Measurements from ENCODE around the gene RPTOR.
"Not testable (repeated sequence)": the region's sequence is repeated elsewhere in the genome, so short reads cannot be mapped to it uniquely, and the experiment has no call there.

The RPTOR gene

DNA sequence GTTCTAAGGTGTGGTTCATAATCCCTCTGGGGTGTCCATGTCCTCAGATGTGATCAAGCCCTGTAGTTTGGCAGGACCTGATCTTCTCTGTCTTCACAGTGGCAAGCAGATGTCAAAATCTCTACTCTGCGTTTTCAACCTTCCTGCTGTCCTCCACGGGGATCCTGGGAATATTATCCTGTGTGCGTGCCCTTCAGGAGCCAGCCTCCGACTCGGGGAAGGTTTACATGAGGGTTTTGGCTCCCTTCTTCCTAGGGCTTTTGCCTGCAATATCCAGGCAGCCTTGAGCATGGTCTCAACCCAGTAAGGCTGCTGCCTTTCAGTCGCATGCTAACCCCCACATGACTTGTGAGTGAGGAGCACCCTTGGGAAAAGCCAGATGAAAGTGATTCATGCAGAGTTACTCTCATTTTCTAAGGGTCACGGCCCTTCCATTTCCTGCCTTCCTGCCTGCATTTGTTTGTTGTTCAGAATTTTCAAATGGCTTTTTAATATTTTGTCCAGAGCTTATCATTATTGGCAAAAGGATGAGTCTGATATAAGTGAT, 244.8 kb downstream of the RPTOR start:
- peak in 1 of 2 experiments; percentile 51 for DNase-seq

DNA sequence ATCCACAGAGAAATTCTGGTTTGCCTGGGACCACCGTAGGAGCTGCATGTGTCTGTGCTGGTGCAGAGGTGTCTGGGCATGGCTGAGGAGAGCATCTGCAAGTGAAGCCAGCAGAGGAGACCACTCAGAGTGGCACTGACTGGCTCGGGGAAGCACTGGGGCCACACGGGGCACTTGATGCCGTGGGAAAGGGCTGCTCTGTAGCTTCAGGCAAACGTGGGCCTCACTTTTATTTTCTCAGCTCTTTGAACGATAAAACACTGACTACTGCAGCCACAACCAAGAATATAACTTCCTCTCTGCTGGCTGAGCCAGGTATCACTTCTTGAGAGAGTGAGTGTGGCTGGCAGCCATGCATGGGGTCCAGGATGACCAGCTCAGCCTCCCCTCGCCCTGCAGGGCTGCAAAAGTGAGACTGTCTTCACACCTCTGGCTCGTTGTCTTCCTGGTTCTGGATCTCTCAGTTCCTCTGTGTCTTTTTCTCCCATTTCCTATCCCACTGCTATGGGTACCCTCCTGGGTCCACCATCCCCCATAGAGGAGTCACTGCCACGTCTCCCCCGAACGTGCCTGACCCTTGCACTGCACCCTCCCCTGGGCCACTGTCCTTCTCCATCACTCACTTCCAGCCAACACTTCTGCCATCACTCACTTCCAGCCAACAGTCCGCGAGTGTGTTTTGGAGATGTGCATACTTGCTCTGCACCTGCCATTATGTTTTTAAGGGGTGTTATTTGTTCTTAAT, 245.6 kb downstream of the RPTOR start:
- DNase-seq: peak in 1 of 2 experiments; percentile 9

DNA sequence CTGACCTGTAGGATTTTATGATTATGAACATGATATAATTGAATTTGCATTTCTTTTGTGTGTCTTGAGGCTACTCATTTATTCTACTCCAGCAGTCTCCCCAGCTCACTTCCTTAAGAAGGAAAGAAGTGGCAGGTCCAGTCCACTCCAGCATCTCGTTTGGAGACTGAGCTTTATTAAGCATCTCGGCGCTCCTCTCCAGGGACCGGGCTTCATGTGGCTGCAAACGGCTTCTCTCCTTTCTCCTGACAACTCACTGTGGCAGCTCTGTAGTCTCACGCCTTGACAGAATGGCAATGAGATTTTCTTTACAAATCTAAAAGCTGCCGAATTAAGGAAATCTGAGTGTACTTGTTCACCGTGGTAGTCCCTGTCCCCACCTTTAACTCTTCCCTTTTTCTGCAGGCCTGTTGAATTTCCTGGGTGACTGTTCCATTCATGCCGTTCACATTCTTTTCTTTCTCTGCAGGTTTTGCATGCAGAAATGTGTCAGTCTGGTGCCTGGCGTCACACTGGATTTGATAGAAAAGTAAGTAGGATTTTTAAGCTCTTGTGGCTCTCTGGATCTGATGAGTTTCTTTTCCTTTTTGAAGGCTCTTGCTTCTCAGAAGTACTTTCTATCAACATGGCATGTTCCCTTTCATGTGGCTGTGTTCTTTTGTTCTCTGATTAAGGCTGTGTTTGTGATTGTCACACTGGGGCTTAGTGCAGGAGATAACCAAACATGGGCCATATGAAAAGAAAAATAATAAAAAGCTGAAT, 246.5 kb downstream of the RPTOR start:
- no peak for DNase-seq

DNA sequence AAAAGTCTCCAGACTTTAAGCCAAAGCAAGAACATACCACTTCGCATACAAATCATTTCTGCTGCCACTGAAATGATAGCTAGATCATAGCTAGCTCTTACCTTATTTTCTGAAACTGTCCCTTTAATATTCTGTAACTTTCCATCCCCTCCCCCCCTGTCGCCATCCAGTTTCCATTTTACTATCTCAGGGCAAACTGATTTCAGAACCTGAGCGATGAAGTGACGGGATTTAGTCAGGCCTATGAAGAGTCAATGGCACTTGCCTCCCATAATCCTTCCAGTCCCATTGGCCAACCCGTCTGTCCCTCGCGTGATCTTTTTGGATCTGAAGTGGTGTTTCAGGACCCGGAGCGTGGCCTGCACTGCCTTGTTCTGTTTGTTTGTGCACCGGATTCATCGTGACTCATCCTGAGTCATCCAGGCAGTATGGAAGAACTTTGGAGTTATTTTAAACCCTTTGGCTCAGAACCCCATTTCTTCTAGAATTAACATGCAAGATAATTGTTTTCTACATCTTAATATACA, 247.2 kb downstream of the RPTOR start:
- peak; percentile 42 to 59 for DNase-seq

DNA sequence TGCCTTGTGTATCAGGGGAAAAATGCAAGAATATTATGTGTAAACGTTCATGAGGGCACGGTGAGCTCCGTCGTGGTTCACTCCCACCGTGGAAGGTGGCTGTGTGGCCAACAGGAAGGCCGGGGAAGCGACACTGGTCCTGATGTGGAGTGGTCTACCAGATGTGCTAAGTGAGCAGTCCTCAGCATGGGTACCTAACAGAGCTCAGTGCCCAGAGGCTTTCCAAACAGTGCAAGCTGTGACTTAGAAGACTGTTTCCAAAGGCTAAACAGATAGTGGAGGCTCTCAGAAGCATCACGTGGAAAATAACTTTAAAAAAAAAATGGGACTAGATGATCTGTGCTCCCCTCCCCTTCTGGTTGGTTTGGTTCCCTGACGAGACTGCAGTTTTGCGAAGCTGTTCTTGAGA, 247.7 kb downstream of the RPTOR start:
- no peak for DNase-seq

DNA sequence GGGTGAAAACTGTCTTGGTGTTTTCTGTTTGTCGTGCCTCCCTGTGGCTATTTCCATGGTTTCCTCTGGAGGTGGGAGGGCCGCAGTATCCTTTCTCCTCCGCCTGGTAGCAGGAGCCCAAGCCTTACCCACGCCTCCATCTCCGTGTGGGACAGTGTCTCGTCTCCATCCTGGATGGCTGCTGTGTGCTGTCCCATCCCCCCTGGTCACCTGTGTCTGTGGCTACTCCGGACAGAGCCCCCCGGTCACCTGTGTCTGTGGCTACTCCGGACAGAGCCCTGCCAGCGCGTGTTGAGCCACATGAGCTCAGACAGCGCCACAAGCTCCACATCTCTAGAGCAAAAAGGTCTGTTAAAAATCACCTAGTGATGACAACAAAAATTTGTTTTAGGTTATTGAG, 248.8 kb downstream of the RPTOR start:
- no peak for DNase-seq

DNA sequence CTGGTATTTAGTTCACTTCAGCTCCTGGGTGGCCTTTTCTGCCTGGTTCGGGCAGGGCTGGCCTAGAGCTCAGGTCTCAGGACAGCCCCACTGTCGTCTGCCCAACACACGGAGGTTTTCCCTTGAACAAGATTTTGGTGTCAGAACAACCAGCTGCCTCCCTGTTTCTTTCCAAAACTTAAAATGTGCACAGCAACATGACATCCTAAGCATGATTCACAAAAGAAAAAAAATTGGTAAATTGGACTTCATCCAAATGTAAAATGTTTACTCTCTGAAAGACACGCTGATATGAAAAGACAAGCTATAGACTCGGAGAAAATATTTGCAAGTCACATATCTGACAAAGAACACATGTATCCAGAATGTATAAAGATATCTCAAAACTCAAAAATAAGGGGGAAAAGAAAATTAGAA, 249.2 kb downstream of the RPTOR start:
- no peak for DNase-seq

DNA sequence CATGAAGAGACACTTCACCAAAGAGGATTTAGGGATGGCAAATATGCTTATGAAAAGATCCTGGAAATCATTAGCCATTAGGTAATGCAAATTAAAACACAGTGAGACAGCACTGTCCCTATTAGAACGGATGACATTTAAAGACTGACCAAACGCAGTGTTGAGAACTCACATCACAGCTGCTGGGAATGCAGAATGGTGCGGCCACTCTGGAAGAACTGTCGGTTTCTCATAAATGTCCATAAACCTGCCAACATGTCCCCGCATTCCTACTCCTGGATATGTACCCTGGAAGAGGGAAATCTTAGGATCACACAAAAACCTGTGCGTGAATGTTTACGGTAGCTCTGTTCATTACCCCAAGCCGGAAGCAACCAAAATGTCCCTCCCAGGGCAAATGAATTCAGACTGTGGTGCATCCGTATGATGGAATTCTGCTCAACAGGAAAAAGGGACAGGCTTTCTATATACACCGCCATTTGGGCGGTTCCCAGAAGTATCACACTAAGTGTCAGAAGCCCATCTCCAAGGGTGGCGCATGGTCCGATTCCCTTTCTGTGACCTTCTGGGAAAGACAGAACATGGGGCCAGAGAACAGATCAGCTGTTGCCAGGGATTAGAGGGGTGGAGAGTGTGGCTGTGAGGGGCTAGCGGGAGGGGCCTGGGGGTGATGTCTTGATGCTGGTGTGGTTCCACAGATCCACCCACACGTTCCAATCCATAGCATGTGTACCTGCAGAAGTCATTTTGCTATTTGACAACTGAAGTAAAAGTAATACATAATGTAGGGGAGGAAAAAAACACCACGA, 249.8 kb downstream of the RPTOR start:
- DNase-seq: no peak

DNA sequence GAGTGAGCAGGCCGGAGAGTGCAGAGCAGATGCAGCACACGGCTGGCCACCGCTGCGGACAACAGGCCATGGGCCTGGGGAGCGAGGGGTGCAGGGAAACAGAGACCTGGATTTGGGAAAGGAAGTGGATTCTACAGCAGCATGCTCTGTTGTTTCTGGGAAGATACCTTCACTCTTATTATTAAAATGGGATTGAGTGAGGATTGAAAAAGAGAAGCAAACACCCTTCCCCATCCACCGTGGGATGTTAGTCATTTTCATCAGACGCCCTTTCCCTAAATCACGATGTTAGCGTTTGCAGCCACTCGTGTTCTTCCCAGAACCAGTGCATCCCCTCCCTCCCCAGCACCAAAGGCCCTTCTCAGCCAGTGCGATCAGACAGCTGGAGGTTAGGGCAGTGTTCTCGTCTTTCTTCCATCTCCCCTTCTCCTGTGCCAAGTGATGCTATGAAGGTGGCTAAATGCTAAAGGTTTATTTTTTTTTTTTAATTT, 250.5 kb downstream of the RPTOR start:
- DNase-seq: no peak

DNA sequence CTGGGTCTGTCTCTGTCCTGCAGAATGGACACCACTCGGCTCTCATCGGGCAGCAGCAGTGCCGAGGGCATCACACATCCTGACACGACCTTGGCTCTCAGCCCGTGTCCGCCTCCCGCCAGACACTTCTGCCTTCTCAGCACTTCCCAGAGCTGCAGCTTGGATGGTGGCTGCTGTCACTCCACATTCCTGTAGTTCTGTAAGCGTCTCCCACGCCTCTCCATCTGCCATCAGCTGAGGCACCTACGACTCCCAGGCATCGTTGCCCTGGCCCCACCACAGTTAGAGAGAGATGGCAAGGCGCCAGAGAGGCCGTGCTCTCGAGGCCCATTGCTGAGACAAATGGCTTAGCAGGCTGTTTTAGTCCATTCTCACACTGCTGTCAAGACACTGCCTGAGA, 251.1 kb downstream of the RPTOR start:
- DNase-seq: no peak

DNA sequence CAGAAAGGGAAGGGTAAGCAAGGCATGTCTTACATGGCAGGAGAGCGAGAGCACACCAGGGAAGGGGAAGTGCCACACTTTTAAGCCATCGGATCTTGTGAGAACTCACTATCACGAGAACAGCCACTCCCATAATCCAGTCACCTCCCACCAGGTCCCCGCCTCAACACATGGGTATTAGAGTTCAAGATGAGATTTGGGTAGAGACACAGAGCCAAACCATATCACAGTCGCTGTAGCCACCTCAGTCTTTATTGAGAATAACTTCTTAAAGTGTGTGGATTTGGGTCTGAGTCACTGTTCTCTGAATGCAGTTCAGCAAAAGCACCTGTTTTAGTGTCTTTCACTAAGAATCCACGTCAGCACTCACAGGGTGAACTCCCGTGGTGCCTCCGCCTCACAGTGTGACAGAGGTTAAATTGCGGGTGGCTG, 251.8 kb downstream of the RPTOR start:
- no peak for DNase-seq

DNA sequence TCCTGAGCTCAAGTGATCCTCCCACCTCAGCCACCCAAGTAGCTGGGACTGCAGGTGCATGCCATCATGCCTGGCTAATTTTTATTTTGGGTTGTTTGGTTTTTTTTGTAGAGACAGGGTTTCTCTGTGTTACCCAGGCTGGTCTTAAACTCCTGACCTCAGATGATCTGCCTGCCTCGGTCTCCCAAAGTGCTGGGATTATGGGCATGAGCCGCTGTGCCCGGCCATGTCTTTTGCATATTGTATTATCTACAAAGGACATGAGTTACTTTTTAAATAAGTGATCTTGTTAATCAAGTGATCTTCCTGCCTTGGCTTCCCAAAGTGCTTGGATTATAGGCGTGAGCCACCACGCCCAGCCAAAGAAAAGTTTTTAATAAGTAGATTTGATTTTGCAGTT, 252.6 kb downstream of the RPTOR start:
- DNase-seq: not testable (repeated sequence)

DNA sequence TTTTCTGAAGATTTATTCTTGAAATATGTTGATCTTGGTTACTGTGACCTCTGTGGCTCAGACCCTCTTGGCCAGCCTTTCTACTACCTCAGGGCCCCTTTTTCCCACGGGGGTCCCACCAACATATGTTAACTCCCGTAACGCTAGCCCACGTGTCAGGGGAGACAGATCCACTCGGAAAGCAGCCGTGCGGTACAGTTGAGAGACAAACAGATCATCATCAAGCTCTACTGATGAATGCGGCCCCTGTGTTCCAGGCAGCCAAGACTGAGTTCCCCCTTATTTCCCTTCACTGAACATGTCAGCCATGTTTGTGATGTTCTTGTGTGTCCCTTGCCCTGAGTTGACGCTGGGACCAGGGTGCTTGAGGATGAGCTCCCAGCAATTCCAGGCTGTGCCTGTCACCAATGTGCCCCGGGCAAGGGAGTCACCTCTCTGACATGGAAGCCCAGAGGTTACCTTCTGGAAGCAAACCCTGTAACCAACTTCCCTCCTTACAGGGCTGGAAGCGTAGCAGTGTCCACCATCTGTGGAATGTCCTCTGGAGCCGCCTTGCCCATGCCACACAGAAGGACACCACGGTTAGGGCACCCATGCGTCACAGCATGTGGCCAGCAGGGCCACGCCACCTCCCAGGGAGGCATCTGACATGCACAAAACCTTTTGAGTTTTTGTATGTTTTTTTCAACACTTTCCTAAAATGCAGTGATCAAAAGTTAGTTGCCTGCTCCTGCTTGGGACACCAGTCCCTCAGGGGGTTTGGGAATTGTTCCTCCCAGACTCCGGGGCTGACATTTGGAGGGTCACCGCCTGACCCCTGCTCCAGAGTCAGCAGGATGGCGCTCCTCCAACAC, 253.3 kb downstream of the RPTOR start:
- no peak for DNase-seq

DNA sequence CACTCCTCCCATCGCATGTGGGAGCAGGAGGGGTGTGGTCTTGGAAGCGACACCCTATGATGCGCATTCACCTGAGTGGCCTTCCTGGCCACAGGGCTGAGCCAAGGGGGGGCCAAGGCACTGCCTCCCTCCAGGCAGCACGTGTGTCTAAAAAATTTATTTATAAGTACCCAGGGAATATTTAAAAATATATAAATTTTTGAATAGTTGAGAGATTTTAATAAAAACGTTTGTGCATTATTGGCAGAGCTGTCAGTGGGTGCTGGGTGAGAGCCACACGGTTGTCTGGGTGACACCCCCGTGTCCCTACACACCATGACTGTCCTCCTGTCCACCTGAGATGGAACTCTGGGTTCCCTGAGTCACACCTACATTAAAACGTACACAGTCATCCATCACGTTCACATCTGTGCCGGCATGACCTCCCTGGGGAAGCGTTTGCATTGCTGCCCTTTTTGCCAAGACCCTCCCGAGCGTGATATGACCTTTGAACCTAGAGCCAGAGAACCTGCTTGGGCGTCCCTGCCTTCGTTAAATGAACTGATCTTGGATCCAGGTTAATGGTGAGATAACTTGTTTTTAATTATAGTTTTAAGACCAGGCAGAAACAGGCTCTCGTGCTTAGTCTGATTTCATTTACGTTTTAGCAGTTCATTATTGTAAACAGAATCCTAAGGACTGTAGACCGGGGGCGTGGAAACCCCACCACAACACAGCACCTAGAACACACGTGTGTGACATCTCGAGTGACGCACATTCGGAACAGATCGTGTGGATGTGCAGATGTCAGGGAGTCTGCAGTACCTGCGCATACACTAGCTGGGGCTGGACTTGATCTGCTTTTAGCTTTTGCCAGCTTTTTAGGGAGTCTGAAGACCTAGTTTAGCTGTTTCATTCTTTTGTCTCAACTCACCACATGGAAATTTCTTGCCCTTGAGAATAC, 254.2 kb downstream of the RPTOR start:
- DNase-seq: no peak

DNA sequence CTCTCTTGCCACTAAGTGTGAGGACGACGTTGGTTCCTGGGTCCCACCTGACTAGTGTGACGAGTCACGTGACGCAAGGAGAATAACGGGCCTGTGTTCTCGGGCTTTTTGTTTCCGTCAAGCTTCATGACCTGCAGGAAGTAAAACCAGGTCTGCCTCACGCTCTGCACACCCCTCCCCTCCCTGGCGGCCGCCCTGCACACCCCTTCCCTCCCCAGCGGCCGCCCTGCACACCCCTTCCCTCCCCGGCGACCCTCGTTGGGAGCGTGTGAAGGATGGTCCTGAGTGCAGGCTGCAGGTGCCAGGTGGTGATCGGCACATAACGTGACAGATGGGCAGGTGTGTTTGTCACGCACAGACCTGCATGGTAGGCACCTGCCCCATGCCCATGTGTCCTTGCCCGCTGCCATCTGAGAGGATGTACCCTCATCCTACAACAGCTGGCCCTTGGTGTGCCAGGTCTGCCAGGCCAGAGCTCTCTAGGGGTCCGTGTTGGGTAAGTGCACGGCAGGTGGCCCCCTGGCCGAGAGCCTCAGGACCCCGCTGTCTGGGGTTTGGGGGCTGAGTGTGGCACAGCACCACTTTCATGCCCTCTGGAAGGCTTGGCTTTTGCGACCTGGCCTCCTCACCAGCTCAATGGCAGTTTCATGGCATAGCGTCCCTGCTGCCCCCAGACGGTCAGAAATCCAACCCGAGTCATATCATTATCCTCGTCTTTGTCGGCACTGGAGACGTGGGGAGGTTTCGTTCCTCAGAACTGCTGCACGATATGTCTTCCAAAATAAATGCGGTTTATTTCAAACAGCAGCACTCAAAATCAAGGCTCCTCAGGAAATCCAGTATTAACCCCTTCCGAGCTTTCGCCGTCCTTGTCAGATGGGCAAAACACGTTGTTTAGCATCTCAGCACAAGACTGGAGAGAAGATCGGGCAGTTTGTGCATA, 255.2 kb downstream of the RPTOR start:
- no peak for DNase-seq

DNA sequence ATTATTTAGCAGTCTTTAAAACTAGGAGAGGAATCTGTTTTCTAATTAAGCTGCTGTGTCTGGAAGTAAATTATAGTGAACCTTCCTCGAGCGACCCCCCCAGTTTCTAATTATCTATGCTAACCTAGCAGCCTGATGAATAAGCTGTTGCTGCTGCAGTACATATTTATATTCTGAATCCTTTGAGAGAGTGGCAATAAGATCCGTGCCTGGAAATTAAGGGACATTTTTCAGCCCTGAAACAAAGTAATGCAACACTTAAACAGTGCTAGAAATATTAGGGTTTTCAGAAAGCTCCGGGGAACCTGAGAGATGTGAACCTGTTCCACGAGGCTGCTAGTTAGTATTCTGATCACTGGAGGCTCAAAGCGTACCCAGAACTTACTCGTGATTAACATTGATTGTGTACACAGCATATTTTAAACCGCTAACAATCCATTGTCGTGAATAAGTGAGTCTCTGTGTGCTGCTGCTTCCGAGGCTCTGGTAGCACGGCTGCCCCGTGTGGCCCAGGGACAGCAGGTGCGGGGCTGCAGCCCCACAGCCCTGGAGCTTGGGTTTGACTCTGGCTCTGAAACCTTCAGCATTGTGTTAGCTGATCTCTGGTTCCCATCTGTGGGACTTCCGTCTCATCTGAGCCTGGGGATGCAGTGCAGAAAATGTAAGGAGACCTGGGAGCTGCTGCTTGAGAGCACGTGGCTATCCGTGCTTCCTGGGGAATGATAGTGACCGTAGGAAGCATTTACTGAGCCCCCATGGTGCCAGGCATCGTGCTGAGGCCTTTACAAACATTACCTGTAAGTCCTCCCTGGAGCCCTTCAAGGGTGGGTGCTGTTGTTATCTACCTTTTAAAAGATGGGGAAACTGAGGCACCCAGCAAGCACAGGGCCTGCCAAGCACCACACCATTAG, 256.1 kb downstream of the RPTOR start:
- DNase-seq: no peak

DNA sequence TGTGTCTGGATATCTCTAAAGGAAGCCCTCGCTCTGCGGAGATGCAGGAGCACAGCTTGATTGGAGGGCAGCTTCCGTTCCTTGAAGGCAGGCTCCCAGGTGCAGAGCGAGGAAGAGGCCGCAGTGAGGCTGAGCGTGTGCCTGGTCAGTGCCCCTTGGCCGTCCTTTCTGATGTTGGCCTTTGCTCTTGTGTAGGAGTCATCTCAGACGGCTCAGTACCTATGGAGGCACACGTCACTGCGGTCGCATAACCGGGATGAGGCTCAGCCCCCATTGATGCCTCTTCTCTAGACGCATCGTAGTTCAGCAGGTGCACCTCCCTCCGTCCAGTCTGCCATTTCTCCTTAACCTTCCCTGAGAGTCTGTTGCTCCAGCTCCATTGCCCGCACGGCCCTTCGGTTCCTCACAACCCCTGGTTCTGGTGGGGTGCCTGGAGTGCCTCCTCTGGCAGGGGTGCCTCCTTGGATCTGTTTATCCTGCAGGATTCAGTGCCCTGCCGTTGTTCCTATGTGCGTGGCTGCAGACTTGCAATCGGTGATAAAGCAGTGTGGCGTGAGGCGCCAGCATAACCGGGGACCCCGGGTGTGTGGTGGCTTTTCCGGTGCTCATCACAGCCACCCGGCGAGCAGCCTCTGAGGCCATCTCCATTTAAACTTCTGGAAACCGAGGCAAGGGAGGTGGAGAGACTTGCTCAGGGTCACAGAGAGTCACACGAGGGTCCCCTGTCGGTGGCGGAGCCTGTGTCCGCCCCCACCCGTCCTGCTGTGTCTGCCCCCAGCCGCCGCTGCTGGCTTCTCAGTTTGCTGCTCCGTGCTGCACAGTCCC, 258.2 kb downstream of the RPTOR start:
- DNase-seq: peak in 1 of 2 experiments; percentile 0

Data from stimulated activated CD4-positive, alpha-beta T cell treated with anti-CD3 and anti-CD28 coated beads, Interleukin-4, amount 100 ng/mL, for 4 hours (primary cell).